GM19351 (cell line): ENCODE measurements around the gene COL1A2.

Source experiments
- ATAC-seq: cut with Tn5 transposase; IDR thresholded peaks from one replicate; pipeline ENCODE4 v1.9.1; 2021; ENCODE audit warnings: mild to moderate bottlenecking, moderate library complexity; ENCODE audit not compliant: unreplicated experiment

Gene COL1A2

GRCh38 chr7:94476251-94476840 lies 81.7 kb downstream of the COL1A2 start:
- ATAC-seq = no peak

GRCh38 chr7:94477878-94478277 lies 83.2 kb downstream of the COL1A2 start:
- ATAC-seq = no peak

DNA sequence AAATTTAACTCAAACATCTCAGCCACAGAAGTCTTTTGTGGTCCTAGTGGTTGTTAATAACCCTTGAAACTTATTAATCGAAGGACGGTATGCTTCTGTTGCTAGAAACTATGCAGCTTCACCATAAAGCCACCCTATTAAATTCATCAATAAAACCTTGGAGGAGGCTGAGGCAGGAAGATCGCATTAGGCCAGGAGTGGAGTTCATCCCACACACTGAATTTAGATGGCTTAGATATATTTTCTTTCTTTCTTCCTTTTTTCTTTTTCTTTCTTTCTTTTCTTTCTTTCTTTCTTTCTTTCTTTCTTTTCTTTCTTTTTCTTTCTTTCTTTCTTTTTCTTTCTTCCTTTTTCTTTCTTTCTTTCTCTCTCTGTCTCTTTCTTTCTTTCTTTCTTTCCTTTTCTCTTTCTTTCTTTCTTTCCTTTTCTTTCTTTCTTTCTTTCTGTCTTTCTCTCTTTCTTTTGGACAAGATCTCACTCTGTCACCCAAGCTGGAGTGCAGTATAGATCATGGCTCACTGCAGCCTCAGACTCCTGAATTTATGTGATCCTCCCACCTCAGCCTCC lies 84.0 kb downstream of the COL1A2 start:
- ATAC-seq = no peak
